Breast epithelium (tissue), 4 donors: ENCODE measurements around the gene PRR5L. TPM values are rescaled to one million over a fixed set of nuclear protein-coding genes. Genes with fewer than 3 reads are reported as not detected.

Source experiments
- DNase-seq, 2 donors: peaks; one replicate each; pipeline ENCODE4 v3.0.0-alpha.2; 2019; ENCODE audit warnings: low spot score in 2 of 2
- H3K27ac ChIP-seq, 2 donors: fragments of 200-600 bp; sonication (generic) in 1 of 2; one replicate each; pipeline ENCODE4 v1.5.1; 2016 to 2019; ENCODE audit warnings: mild to moderate bottlenecking in 1 of 2
- H3K27me3 ChIP-seq, 2 donors: fragments of 200-600 bp; sonication (generic) in 1 of 2; one replicate each; pipeline versions ENCODE4 v1.5.1 to v1.6.0; 2017 to 2019; ENCODE audit warnings: control low read depth in 1 of 2, mild to moderate bottlenecking in 1 of 2
- H3K36me3 ChIP-seq: fragments of 200-600 bp; one replicate; pipeline ENCODE4 v1.5.1; 2019
- H3K4me1 ChIP-seq, 2 donors: fragments of 200-600 bp; sonication (generic); one replicate each; pipeline ENCODE4 v1.5.1; 2016 to 2019; ENCODE audit warnings: control low read depth in 1 of 2
- H3K4me3 ChIP-seq, 3 donors: fragments of 200-600 bp; sonication (generic); 1 replicate in 2 of 3; 2 replicates in 1 of 3; pipeline ENCODE4 v1.5.1; 2016 to 2019; ENCODE audit warnings: mild to moderate bottlenecking in 3 of 3, moderate library complexity in 2 of 3
- H3K9me3 ChIP-seq, 2 donors: fragments of 200-600 bp; sonication (generic) in 1 of 2; one replicate each; pipeline ENCODE4 v1.5.1; 2016 to 2019; ENCODE audit warnings: control low read depth in 1 of 2
- CTCF ChIP-seq, 3 donors: fragments of 450-650 bp; IDR thresholded peaks; one replicate each; pipeline ENCODE4 v1.5.1; 2016 to 2017; ENCODE audit warnings: antibody characterized with exemption in 3 of 3, mild to moderate bottlenecking in 3 of 3, moderate library complexity in 3 of 3
- POLR2A ChIP-seq: fragments of 450-650 bp; IDR thresholded peaks from one replicate; pipeline ENCODE4 v1.6.1; 2016; ENCODE audit warnings: antibody characterized with exemption, mild to moderate bottlenecking, moderate library complexity
- POLR2AphosphoS5 ChIP-seq, 3 donors: sonication (generic); formaldehyde crosslinking; IDR thresholded peaks; one replicate each; pipeline ENCODE4 v1.6.1; 2017; ENCODE audit warnings: antibody characterized with exemption in 3 of 3
- intact Hi-C: fragments of 100-400 bp; cut with DNase I; formaldehyde crosslinking; loops from one replicate; pipeline ENCODE4 v1.15.1; 2023; ENCODE audit warnings: low total_unique reads
- total RNA-seq, 3 donors: library from RNA; depleted of rRNA; stranded (reverse); fragments of >200 nt; gene quantifications; one replicate each; pipeline ENCODE4 v1.1.0, GENCODE V29; 2016

Gene PRR5L
- total RNA-seq, 3 donors from 2014 or later: 5.6 to 16.1 (median 16.0) TPM

- H3K27ac ChIP-seq: no peak overlapping the region
- H3K27me3 ChIP-seq: no peaks in the 10 kb centered on the region
Observed at GRCh38 chr11:36487619-36488018, 191.5 kb downstream of the PRR5L start.

GRCh38 chr11:36488096-36488495 lies 192.0 kb downstream of the PRR5L start:
- Histone ChIP-seq H3K9me3 (no peaks in the 10 kb centered on the region), H3K4me1 (no peaks in the 10 kb centered on the region), H3K27ac (peak overlapping the region in 1 of 2 donors; percentile 36), H3K4me3 (no peak overlapping the region), H3K36me3 (no peaks in the 10 kb centered on the region), H3K27me3 (no peaks in the 10 kb centered on the region)
- intact Hi-C loops: loop anchor here (5.0 kb wide), 1 partner anchor 196 kb away; no protein-coding TSS in a partner anchor
- no peak for DNase-seq
- TF ChIP-seq CTCF (IDR thresholded peaks at IDR 0.05) (no peak), POLR2A (no peak), POLR2AphosphoS5 (IDR thresholded peaks at IDR 0.05) (no peak)

More at GRCh38 chr11:36487619-36488018, 191.5 kb downstream of the PRR5L start:
- no peaks in the 10 kb centered on the region for H3K4me1 ChIP-seq
- TF ChIP-seq CTCF (IDR thresholded peaks at IDR 0.05) (no peak), POLR2AphosphoS5 (IDR thresholded peaks at IDR 0.05) (no peak), POLR2A (no peak)
- no peaks in the 10 kb centered on the region for H3K36me3 ChIP-seq
- intact Hi-C loops: loop anchor here (5.0 kb wide), 1 partner anchor 195 kb away; no protein-coding TSS in a partner anchor
- H3K9me3 ChIP-seq: no peaks in the 10 kb centered on the region
- H3K4me3 ChIP-seq: no peak overlapping the region
- no peak for DNase-seq

- no peak overlapping the region for H3K27ac ChIP-seq
- intact Hi-C loops: no loop called here
- H3K4me3 ChIP-seq: no peak overlapping the region
- H3K9me3 ChIP-seq: no peaks in the 10 kb centered on the region
- DNase-seq: no peak
- TF ChIP-seq POLR2AphosphoS5 (IDR thresholded peaks at IDR 0.05) (no peak), CTCF (IDR thresholded peaks at IDR 0.05) (no peak), POLR2A (no peak)
- H3K4me1 ChIP-seq: no peaks in the 10 kb centered on the region
- no peaks in the 10 kb centered on the region for H3K27me3 ChIP-seq
- H3K36me3 ChIP-seq: no peaks in the 10 kb centered on the region
Observed at GRCh38 chr11:36490026-36490806, 194.1 kb downstream of the PRR5L start.

- TF ChIP-seq POLR2AphosphoS5 (IDR thresholded peaks at IDR 0.05) (no peak), CTCF (IDR thresholded peaks at IDR 0.05) (peak; percentile 46 to 60 (median 57)), POLR2A (no peak)
- no peaks in the 10 kb centered on the region for H3K4me1 ChIP-seq
- no peak for DNase-seq
- intact Hi-C loops: no loop called here
- no peaks in the 10 kb centered on the region for H3K36me3 ChIP-seq
- H3K27me3 ChIP-seq: no peaks in the 10 kb centered on the region
- no peak overlapping the region for H3K27ac ChIP-seq
- no peaks in the 10 kb centered on the region for H3K9me3 ChIP-seq
- no peak overlapping the region for H3K4me3 ChIP-seq
Observed at GRCh38 chr11:36492724-36493304, 196.7 kb downstream of the PRR5L start.

GRCh38 chr11:36493332-36493731 lies 197.2 kb downstream of the PRR5L start:
- H3K9me3 ChIP-seq: no peaks in the 10 kb centered on the region
- TF ChIP-seq POLR2AphosphoS5 (IDR thresholded peaks at IDR 0.05): no peak
- TF ChIP-seq CTCF (IDR thresholded peaks at IDR 0.05): no peak
- no peak for TF ChIP-seq POLR2A

More at GRCh38 chr11:36493332-36493731, 197.2 kb downstream of the PRR5L start:
- Histone ChIP-seq H3K4me1 (no peaks in the 10 kb centered on the region), H3K27me3 (no peaks in the 10 kb centered on the region), H3K27ac (no peak overlapping the region), H3K36me3 (no peaks in the 10 kb centered on the region), H3K4me3 (no peak overlapping the region)
- intact Hi-C loops: no loop called here
- no peak for DNase-seq
